Esophagus muscularis mucosa (tissue), 4 donors: ENCODE measurements around the gene CD59. TPM values are rescaled to one million over a fixed set of nuclear protein-coding genes. Genes with fewer than 3 reads are reported as not detected.

Experiments used
- DNase-seq: peaks from one replicate; pipeline ENCODE4 v3.0.0-alpha.2; 2017; ENCODE audit errors: extremely low spot score
- H3K27ac ChIP-seq, 4 donors: fragments of 200-600 bp; sonication (generic); replicated peaks in 1 of 4; 1 replicate in 3 of 4; 2 replicates in 1 of 4; pipeline ENCODE4 v1.5.1; 2016 to 2019; ENCODE audit warnings: mild to moderate bottlenecking in 1 of 4
- H3K27me3 ChIP-seq, 4 donors: fragments of 200-600 bp; sonication (generic); one replicate each; pipeline versions ENCODE4 v1.5.1 to v1.6.0; 2016 to 2019
- H3K36me3 ChIP-seq, 4 donors: fragments of 200-600 bp; sonication (generic); one replicate each; pipeline ENCODE4 v1.5.1; 2016 to 2019
- H3K4me1 ChIP-seq, 4 donors: fragments of 200-600 bp; sonication (generic); one replicate each; pipeline ENCODE4 v1.5.1; 2016 to 2019
- H3K4me3 ChIP-seq, 4 donors: fragments of 200-600 bp; sonication (generic); 1 replicate in 2 of 4; 2 replicates in 2 of 4; pipeline ENCODE4 v1.5.1; 2016 to 2019; ENCODE audit warnings: mild to moderate bottlenecking in 4 of 4, moderate library complexity in 1 of 4
- H3K9me3 ChIP-seq, 4 donors: fragments of 200-600 bp; sonication (generic); 1 replicate in 3 of 4; 2 replicates in 1 of 4; pipeline ENCODE4 v1.5.1; 2016 to 2019
- EP300 ChIP-seq: sonication (generic); formaldehyde crosslinking; IDR thresholded peaks from one replicate; pipeline ENCODE4 v1.6.1; 2017; ENCODE audit warnings: antibody characterized with exemption
- POLR2A ChIP-seq: fragments of 450-650 bp; IDR thresholded peaks from one replicate; pipeline ENCODE4 v1.6.1; 2017; ENCODE audit warnings: antibody characterized with exemption, moderate library complexity, mild to moderate bottlenecking, low read depth
- POLR2AphosphoS5 ChIP-seq, 2 donors: sonication (generic); formaldehyde crosslinking; IDR thresholded peaks; one replicate each; pipeline ENCODE4 v1.6.1; 2017; ENCODE audit warnings: antibody characterized with exemption in 2 of 2
- WGBS: methylation state at CpG from one replicate; pipeline ENCODE4 v1.1.5; 2018; 5-methylcytosine and 5-hydroxymethylcytosine counted together
- intact Hi-C: fragments of 100-400 bp; cut with DNase I; formaldehyde crosslinking; loops from one replicate; pipeline ENCODE4 v1.15.1; 2023
- total RNA-seq, 4 donors: library from RNA; depleted of rRNA; stranded (reverse); fragments of >200 nt; gene quantifications; one replicate each; pipeline versions ENCODE4 v1.1.0 to v1.2.1, GENCODE V29; 2016
- TF ChIP-seq, protein P1 (sequence below), 3 experiments: fragments of 200-600 bp in 2 of 3; fragments of 450-650 bp in 1 of 3; sonication (generic) in 2 of 3; IDR thresholded peaks; one replicate each; pipeline ENCODE4 v1.5.1; 2017 to 2019; ENCODE audit warnings: antibody characterized with exemption in 3 of 3, mild to moderate bottlenecking in 2 of 3, moderate library complexity in 1 of 3

Gene CD59
- total RNA-seq, 4 donors from 2014 or later, result 135 to 528 (median 378) TPM

DNA sequence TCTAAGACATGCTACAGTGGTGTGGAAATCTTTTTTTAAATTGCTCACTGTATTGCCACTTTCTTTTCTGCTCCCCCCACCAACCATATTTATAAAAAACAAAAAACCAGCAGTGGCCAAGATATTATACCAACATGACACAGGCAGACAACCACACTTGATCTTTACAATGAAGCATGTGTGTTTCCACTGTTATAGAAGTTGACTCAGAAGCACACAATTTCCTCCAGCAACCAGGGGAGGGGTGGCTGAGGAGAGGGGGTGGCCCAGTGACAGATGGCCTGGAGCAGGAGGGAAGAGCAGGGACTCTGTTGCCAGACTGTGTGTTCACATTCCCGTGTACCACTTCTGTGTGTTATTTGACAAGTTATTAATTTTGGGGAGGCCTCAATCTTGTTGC, 14.8 kb downstream of the CD59 start:
- intact Hi-C loops, result no loop called here
- H3K27me3 ChIP-seq, result no peaks in the 10 kb centered on the region
- no peak overlapping the region for H3K4me3 ChIP-seq
- WGBS, result 9% methylated on average over 1 of the region's 1 CpG
- no peaks in the 10 kb centered on the region for H3K9me3 ChIP-seq
- peak overlapping the region; percentile 67 to 83 (median 79) for H3K27ac ChIP-seq
- peaks cover 70 to 87% (median 80%) of the 10 kb centered on the region in 4 donors for H3K4me1 ChIP-seq
- TF ChIP-seq POLR2A (no peak), EP300 (no peak), POLR2AphosphoS5 (IDR thresholded peaks at IDR 0.05) (peak in 1 of 2 donors; percentile 31)
- DNase-seq, result no peak
- peaks cover 17 to 59% (median 51%) of the 10 kb centered on the region in 4 donors for H3K36me3 ChIP-seq

- TF ChIP-seq POLR2AphosphoS5 (IDR thresholded peaks at IDR 0.05) (no peak), EP300 (no peak)
- TF ChIP-seq, protein P1, sequence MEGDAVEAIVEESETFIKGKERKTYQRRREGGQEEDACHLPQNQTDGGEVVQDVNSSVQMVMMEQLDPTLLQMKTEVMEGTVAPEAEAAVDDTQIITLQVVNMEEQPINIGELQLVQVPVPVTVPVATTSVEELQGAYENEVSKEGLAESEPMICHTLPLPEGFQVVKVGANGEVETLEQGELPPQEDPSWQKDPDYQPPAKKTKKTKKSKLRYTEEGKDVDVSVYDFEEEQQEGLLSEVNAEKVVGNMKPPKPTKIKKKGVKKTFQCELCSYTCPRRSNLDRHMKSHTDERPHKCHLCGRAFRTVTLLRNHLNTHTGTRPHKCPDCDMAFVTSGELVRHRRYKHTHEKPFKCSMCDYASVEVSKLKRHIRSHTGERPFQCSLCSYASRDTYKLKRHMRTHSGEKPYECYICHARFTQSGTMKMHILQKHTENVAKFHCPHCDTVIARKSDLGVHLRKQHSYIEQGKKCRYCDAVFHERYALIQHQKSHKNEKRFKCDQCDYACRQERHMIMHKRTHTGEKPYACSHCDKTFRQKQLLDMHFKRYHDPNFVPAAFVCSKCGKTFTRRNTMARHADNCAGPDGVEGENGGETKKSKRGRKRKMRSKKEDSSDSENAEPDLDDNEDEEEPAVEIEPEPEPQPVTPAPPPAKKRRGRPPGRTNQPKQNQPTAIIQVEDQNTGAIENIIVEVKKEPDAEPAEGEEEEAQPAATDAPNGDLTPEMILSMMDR (IDR thresholded peaks at IDR 0.05), result no peak
- Histone ChIP-seq H3K4me3 (no peak overlapping the region), H3K27me3 (no peaks in the 10 kb centered on the region), H3K9me3 (no peaks in the 10 kb centered on the region), H3K36me3 (peaks cover 18 to 76% (median 62%) of the 10 kb centered on the region in 4 donors), H3K4me1 (peaks cover 67 to 88% (median 80%) of the 10 kb centered on the region in 4 donors), H3K27ac (peak overlapping the region in 2 of 4 donors; percentile 28 to 83)
- WGBS, result 82% methylated on average over 5 of the region's 5 CpGs
- no peak for DNase-seq
- intact Hi-C loops, result no loop called here
Observed at GRCh38 chr11:33719587-33719986, 16.6 kb downstream of the CD59 start.

- DNase-seq, result no peak
- TF ChIP-seq POLR2A, result no peak
- no peak for TF ChIP-seq POLR2AphosphoS5 (IDR thresholded peaks at IDR 0.05)
- no peak for TF ChIP-seq EP300
- TF ChIP-seq, protein P1 (IDR thresholded peaks at IDR 0.05), result no peak
- no peak overlapping the region for H3K4me3 ChIP-seq
- H3K9me3 ChIP-seq, result no peaks in the 10 kb centered on the region
- intact Hi-C loops, result no loop called here
- no peaks in the 10 kb centered on the region for H3K27me3 ChIP-seq
- WGBS, result 90% methylated on average over 2 of the region's 2 CpGs
- peaks cover 55 to 81% (median 69%) of the 10 kb centered on the region in 4 donors for H3K4me1 ChIP-seq
- no peak overlapping the region for H3K27ac ChIP-seq
- peaks cover 18 to 88% (median 73%) of the 10 kb centered on the region in 4 donors for H3K36me3 ChIP-seq
Observed at GRCh38 chr11:33718440-33718839, 17.8 kb downstream of the CD59 start.

GRCh38 chr11:33716243-33716642, 20.0 kb downstream of the CD59 start:
- H3K4me1 ChIP-seq, result peaks cover 33 to 64% (median 47%) of the 10 kb centered on the region in 4 donors
- peaks cover 18 to 99% (median 83%) of the 10 kb centered on the region in 4 donors for H3K36me3 ChIP-seq
- no peak overlapping the region for H3K4me3 ChIP-seq
- DNase-seq, result no peak
- no peaks in the 10 kb centered on the region for H3K9me3 ChIP-seq
- TF ChIP-seq, protein P1 (IDR thresholded peaks at IDR 0.05), result peak in 2 of 3 experiments; percentile 28 to 46
- TF ChIP-seq POLR2A, result no peak
- intact Hi-C loops, result no loop called here
- H3K27ac ChIP-seq, result peak overlapping the region; percentile 8 to 52 (median 30)
- H3K27me3 ChIP-seq, result no peaks in the 10 kb centered on the region
- WGBS, result 91% methylated on average over 2 of the region's 2 CpGs

GRCh38 chr11:33713856-33714398, 22.3 kb downstream of the CD59 start:
- TF ChIP-seq POLR2AphosphoS5 (IDR thresholded peaks at IDR 0.05) (no peak), EP300 (no peak), POLR2A (no peak)
- TF ChIP-seq, protein P1 (IDR thresholded peaks at IDR 0.05), result no peak
- WGBS, result 76% methylated on average over 4 of the region's 4 CpGs
- Histone ChIP-seq H3K27me3 (no peaks in the 10 kb centered on the region), H3K36me3 (peaks cover 27 to 98% (median 79%) of the 10 kb centered on the region in 4 donors), H3K4me1 (peaks cover 31 to 60% (median 40%) of the 10 kb centered on the region in 4 donors), H3K4me3 (no peak overlapping the region), H3K9me3 (no peaks in the 10 kb centered on the region), H3K27ac (no peak overlapping the region)
- intact Hi-C loops, result no loop called here
- no peak for DNase-seq
